ENCODE results near the gene HMG20A.

Gene HMG20A

DNA sequence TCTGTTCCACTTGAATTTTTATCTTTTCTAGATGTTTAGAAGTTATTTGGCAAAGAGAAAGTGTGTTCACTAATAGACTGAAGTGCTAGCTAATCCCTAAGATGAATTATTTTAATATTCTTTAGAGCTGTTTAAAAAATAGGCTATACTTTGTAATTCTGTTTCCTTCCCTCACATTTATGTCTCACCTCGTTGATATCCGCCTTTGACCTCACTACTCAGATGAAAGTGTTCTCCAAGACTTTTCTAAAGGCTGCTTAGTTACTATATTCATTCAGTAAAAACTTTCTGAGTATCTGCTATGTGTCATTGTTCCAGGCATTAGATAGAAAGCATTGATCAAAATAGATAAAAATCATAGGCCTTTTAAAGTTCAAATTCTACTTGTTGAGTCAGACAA is 38.3 kb downstream of the HMG20A start:
- Histone ChIP-seq H3K9me3 (no peaks in the 10 kb centered on the region), H3K4me3 (ENCODE audit: low read depth in 1 of 2, low read length in 1 of 2) (no peak overlapping the region), H3K4me1 (ENCODE audit: control insufficient read depth in 1 of 2, insufficient read depth in 1 of 2, low read depth in 1 of 2, low read length in 1 of 2) (no peaks in the 10 kb centered on the region), H3K27ac (no peak overlapping the region), H3K27me3 (no peaks in the 10 kb centered on the region), H3K36me3 (peaks cover 19% of the 10 kb centered on the region)
- TF ChIP-seq, protein P1, sequence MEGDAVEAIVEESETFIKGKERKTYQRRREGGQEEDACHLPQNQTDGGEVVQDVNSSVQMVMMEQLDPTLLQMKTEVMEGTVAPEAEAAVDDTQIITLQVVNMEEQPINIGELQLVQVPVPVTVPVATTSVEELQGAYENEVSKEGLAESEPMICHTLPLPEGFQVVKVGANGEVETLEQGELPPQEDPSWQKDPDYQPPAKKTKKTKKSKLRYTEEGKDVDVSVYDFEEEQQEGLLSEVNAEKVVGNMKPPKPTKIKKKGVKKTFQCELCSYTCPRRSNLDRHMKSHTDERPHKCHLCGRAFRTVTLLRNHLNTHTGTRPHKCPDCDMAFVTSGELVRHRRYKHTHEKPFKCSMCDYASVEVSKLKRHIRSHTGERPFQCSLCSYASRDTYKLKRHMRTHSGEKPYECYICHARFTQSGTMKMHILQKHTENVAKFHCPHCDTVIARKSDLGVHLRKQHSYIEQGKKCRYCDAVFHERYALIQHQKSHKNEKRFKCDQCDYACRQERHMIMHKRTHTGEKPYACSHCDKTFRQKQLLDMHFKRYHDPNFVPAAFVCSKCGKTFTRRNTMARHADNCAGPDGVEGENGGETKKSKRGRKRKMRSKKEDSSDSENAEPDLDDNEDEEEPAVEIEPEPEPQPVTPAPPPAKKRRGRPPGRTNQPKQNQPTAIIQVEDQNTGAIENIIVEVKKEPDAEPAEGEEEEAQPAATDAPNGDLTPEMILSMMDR (IDR thresholded peaks at IDR 0.05) = no peak

DNA sequence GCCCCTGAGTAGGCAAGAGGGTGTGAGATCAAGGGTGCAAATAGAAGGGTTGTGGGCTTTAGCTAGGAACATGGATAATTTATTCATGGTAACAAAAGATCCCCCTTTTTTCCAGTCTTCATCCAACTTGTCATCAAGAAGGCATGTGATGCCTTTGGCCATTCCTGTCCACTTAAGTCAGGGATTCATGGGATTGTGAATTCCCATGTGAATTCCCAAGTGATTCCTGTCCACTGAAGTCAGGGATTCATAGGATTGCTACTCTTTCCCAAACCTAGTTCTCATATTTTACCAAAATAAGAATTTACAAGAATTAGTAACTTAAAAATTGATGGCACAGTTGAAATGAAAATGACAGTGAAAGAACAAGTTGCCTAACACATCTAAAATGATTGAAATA is 40.8 kb downstream of the HMG20A start:
- H3K36me3 ChIP-seq = peaks cover 40% of the 10 kb centered on the region
- H3K4me3 ChIP-seq (ENCODE audit: low read depth in 1 of 2, low read length in 1 of 2) = no peak overlapping the region
- H3K27ac ChIP-seq = no peak overlapping the region
- H3K27me3 ChIP-seq = no peaks in the 10 kb centered on the region
- TF ChIP-seq, protein P1 (IDR thresholded peaks at IDR 0.05) = no peak
- H3K4me1 ChIP-seq (ENCODE audit: control insufficient read depth in 1 of 2, insufficient read depth in 1 of 2, low read depth in 1 of 2, low read length in 1 of 2) = no peaks in the 10 kb centered on the region
- no peaks in the 10 kb centered on the region for H3K9me3 ChIP-seq

DNA sequence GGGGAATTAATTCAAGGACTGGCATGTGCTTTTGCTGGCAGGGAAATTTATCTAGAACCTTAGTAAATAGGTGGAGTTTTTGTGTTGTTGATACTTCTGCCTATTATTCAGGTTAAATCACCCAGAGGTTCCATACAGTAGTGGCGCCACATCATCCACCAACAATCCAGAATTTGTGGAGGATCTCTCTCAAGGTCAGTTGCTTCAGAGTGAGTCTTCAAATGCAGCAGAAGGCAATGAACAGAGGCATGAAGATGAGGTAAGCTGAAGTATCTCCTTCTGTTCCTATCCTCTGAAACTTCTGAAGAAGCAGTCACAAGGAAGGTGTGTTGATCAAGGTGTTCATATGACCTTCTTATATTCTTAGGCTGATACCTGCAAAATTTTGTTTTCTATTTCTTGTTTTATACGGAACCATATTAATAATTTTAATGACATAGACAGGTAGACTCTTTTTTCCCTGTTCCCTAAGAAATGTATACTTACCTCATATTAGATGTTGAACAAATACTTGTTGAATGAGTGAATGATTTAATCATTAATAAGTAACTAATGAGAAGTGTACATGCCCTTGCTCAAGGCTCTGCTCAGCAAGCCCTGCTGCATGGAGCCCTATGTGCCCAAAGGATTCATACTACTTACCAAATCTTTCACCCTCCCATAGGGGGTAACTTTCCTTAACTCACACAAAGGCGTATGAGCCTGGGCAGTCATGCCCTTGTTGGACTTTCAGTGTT is 43.6 kb downstream of the HMG20A start:
- TF ChIP-seq, protein P1 (IDR thresholded peaks at IDR 0.05) = no peak
- no peaks in the 10 kb centered on the region for H3K27me3 ChIP-seq

DNA sequence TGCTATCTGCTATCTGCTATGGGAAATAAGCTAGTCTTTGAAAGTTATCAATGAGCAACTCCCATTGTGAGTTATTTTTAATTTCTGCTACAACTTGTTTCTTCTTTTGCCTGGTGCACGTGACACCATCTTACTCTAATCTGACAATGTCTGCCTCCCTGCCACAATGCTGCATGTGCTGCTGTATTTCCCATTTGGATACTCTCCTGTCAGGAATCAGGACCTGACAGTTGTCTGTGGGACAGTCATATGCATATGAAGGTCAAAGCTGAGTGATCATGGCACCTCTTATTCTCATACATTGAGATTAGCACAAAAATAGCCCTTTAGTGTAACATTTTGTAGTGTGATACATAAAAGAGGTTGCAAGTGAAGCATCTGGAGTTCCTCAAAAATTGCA is 45.8 kb downstream of the HMG20A start:
- Histone ChIP-seq H3K27ac (no peak overlapping the region), H3K4me1 (ENCODE audit: control insufficient read depth in 1 of 2, insufficient read depth in 1 of 2, low read depth in 1 of 2, low read length in 1 of 2) (no peaks in the 10 kb centered on the region), H3K36me3 (peaks cover 51% of the 10 kb centered on the region), H3K4me3 (ENCODE audit: low read depth in 1 of 2, low read length in 1 of 2) (no peak overlapping the region), H3K9me3 (no peaks in the 10 kb centered on the region), H3K27me3 (no peaks in the 10 kb centered on the region)
- TF ChIP-seq, protein P1 (IDR thresholded peaks at IDR 0.05) = no peak

More for the DNA sequence above, 43.6 kb downstream of the HMG20A start:
- Histone ChIP-seq H3K4me3 (ENCODE audit: low read depth in 1 of 2, low read length in 1 of 2) (no peak overlapping the region), H3K9me3 (no peaks in the 10 kb centered on the region), H3K4me1 (ENCODE audit: control insufficient read depth in 1 of 2, insufficient read depth in 1 of 2, low read depth in 1 of 2, low read length in 1 of 2) (no peaks in the 10 kb centered on the region), H3K27ac (no peak overlapping the region), H3K36me3 (peaks cover 42% of the 10 kb centered on the region)

DNA sequence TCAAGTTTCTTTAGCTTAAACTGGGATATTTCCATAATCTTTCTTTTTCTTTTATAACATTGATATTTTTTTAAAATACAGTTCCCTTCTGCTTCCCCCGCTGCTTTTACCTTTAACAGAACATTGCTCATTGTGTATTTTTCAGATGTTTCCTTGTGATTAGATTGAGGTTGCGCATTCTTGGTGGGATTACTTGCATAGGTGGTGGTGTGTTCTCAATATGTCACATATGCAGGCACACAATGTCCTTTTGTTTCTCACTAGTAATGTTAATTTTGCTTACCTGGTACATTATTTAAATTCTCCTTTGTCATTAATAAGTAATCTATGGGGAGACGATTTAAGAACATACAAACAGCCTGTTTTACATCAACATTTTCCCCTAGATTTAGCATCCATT is 48.2 kb downstream of the HMG20A start:
- H3K4me1 ChIP-seq (ENCODE audit: control insufficient read depth in 1 of 2, insufficient read depth in 1 of 2, low read depth in 1 of 2, low read length in 1 of 2) = no peaks in the 10 kb centered on the region
- peaks cover 56% of the 10 kb centered on the region for H3K36me3 ChIP-seq
- H3K27ac ChIP-seq = no peak overlapping the region
- TF ChIP-seq, protein P1 (IDR thresholded peaks at IDR 0.05) = no peak
- H3K9me3 ChIP-seq = no peaks in the 10 kb centered on the region
- H3K4me3 ChIP-seq (ENCODE audit: low read depth in 1 of 2, low read length in 1 of 2) = no peak overlapping the region
- H3K27me3 ChIP-seq = no peaks in the 10 kb centered on the region

Measured in neutrophil (primary cell).